ENCODE results near the gene TP53RK. TPM values are rescaled to one million over a fixed set of nuclear protein-coding genes. Genes with fewer than 3 reads are reported as not detected.

Gene TP53RK
- total and polyA plus RNA-seq, 2 of the 13 experiments (the other 11 are each of a cell fraction or from before 2014, with no cell fraction given): 12.9 to 25.5 TPM

DNA sequence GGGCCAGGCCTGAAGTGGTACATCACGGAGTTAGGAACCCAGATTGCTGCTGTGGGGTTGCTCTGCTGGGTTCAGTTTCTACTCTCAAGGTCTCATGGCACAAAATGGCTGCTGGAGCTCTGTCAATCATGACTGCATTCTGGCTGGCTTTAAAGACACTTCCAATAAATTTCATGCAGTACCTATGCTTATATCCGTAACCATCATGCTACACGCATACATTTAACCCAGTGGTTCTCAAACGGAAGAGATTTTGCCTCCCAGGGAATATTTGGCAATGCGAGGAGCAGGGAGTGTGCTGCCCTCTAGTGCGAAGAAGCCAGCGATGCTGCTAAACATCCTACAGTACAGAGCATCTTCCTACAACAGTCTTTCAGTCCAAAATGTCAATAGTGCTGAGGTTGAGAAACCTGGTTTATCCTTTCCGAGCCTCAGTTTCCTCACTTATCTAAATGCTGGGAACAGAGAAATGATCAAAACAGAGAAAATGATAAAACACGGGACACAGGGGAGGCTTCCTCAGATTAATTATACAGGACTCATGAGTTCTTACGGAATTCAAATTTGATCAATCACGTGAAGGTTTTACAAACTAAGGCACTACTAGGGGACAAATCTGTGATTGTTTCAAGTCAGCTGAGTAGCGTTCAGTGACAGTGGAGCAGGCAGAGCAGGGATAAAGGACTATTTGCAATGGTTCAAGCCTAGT, 10.6 kb upstream of the TP53RK start (continued):
- no peak for TF ChIP-seq ZNF354B (CRISPR knock-in tag; IDR thresholded peaks at IDR 0.05)
- TF ChIP-seq, protein P1, sequence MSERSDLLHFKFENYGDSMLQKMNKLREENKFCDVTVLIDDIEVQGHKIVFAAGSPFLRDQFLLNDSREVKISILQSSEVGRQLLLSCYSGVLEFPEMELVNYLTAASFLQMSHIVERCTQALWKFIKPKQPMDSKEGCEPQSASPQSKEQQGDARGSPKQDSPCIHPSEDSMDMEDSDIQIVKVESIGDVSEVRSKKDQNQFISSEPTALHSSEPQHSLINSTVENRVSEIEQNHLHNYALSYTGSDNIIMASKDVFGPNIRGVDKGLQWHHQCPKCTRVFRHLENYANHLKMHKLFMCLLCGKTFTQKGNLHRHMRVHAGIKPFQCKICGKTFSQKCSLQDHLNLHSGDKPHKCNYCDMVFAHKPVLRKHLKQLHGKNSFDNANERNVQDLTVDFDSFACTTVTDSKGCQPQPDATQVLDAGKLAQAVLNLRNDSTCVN (CRISPR knock-in tag; IDR thresholded peaks at IDR 0.05; ENCODE audit: borderline replicate concordance): no peak
- TF ChIP-seq MLLT10 (CRISPR knock-in tag; IDR thresholded peaks at IDR 0.05): no peak
- TF ChIP-seq PHF8 (CRISPR knock-in tag; IDR thresholded peaks at IDR 0.05): no peak; the same call in 1 of the 2 replicates
- 0 out of 2 replicates have a peak, but pooled peaks have one; percentile 55 for TF ChIP-seq DNMT3B (CRISPR knock-in tag; conservative IDR thresholded peaks at IDR 0.05)
- TF ChIP-seq TCF12 (IDR thresholded peaks at IDR 0.05): no peak
- TF ChIP-seq TCF12 (CRISPR knock-in tag; IDR thresholded peaks at IDR 0.05): no peak
- TF ChIP-seq, protein P2, sequence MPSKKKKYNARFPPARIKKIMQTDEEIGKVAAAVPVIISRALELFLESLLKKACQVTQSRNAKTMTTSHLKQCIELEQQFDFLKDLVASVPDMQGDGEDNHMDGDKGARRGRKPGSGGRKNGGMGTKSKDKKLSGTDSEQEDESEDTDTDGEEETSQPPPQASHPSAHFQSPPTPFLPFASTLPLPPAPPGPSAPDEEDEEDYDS (CRISPR knock-in tag; IDR thresholded peaks at IDR 0.05): 0 out of 2 replicates have a peak, but pooled peaks have one; percentile 29
- peak; percentile 53; the same call in 1 of the 2 replicates for TF ChIP-seq SIN3B (IDR thresholded peaks at IDR 0.05; ENCODE audit: low read length)
- TF ChIP-seq PCBP1 (IDR thresholded peaks at IDR 0.05; ENCODE audit: borderline replicate concordance, low read depth, low read length): no peak
- 0 out of 2 replicates have a peak, but pooled peaks have one; percentile 55 for TF ChIP-seq SP140L (CRISPR knock-in tag; IDR thresholded peaks at IDR 0.05; ENCODE audit: borderline replicate concordance)
- peak; percentile 42; the same call in 1 of the 2 replicates for TF ChIP-seq IKZF5 (CRISPR knock-in tag; IDR thresholded peaks at IDR 0.05)
- no peak for TF ChIP-seq CHD4 (IDR thresholded peaks at IDR 0.05; ENCODE audit: borderline replicate concordance, low read length)
- TF ChIP-seq ZNF530 (CRISPR knock-in tag; IDR thresholded peaks at IDR 0.05; ENCODE audit: low read depth): no peak
- TF ChIP-seq ETV6 (CRISPR knock-in tag; conservative IDR thresholded peaks at IDR 0.05): no peak; the same call in 1 of the 2 replicates
- TF ChIP-seq ZNF773 (CRISPR knock-in tag; IDR thresholded peaks at IDR 0.05; ENCODE audit: borderline replicate concordance): no peak
- TF ChIP-seq RXRB (CRISPR knock-in tag; IDR thresholded peaks at IDR 0.05; ENCODE audit: borderline replicate concordance): peak; percentile 59
- no peak for TF ChIP-seq HNF4A (CRISPR knock-in tag; IDR thresholded peaks at IDR 0.05)
- no peak for TF ChIP-seq ATM (IDR thresholded peaks at IDR 0.05; ENCODE audit: borderline replicate concordance)
- no peak for TF ChIP-seq ZNF468 (CRISPR knock-in tag; IDR thresholded peaks at IDR 0.05)
- TF ChIP-seq TBX2 (CRISPR knock-in tag; IDR thresholded peaks at IDR 0.05; ENCODE audit: borderline replicate concordance): no peak; the same call in 1 of the 2 replicates
- no peak; the same call in 1 of the 2 replicates for TF ChIP-seq ARHGAP35 (CRISPR knock-in tag; IDR thresholded peaks at IDR 0.05; ENCODE audit: borderline replicate concordance)
- TF ChIP-seq REST (IDR thresholded peaks at IDR 0.05; ENCODE audit: borderline replicate concordance in 1 of 2, low read depth in 1 of 2, low read length in 2 of 2): no peak
- TF ChIP-seq GATA4 (IDR thresholded peaks at IDR 0.05; ENCODE audit: borderline replicate concordance, low read depth): 0 out of 2 replicates have a peak, but pooled peaks have one; percentile 28

Measured in HepG2 (cell line).